ENCODE data around the gene MOG.

MOG gene

DNA sequence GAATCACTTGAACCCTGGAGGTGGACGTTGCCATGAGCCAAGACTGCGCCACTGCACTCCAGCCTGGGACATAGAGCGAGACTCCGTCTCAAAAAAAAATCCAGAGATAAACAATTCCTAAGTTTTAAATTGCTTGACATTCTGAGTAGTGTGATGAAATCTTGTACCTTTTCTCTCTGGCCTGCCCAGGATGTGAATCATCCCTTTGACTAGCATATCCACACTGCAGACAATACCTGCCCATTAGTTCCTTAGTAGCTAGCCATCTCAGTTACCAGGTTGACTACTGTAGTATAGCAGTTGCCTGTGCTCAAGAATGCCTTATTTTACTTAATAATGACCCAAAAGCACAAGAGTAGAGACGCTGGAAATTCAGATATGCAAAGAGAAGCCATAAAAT is 21.2 kb downstream of the MOG start:
- DNase-seq: no peak

DNA sequence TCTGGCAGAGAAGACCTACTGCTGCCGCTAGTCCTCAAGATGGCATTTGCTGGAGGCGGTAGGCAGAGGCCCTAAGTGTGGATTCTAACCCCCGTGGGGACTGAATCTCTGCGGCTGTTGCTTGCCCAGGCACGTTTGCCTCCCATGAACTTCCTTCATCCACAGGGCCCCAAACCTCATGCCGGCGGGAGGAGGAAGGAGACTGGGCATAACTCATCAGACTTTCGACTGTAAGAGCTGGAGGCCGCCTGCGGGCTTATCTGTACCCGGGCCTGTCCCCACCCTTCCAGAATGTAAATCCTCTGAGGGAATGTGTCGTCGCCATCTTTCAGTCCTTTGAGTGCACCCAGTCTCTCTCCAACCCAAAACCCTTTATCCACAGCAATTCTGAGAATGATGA is 23.1 kb downstream of the MOG start:
- no peak for DNase-seq

DNA sequence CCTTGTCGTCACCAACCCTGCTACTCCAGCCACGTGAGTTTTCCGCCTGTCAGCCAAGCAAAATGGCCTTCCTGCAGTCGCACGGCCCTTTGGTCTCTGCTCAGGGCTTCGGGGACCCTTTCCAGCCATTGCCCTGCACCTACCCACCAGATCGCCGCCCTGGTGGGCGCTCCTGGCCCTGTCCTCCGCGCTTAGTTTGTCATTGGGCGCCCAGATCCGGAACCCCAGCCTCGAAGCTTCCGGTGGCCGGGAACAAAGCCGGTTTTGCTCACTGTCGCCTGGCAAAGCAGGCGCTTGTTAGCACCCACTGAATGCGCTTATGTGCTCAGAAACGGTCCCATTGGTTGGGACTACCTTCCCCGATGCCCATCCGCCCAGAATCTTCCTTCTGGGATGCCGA is 23.5 kb downstream of the MOG start:
- DNase-seq: no peak

DNA sequence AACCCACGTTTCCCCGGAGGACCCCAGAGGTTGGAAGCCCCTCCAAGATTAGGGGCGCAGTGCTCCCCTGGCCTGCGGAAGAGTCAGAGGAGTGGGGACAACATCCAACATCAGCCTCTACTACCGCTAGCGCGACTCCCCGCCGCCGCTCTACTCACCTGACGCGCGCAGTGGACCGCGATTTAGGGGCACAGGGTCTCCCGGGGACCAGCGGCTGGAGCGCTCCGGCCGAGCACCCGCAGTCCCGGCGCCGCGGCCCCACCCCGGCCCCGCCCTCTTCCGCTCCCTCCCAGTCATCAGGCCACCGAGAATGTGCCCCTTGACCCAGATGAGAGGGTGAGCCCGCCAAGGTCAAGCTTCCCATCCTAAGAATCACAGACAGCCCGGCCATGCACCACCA is 24.0 kb downstream of the MOG start, which contains the start of gene ZFP57:
ZFP57 (minus strand) TSS at position 249 of the 400 bp plus-strand sequence. CDS start 4,149 bp downstream, outside the sequence.
- DNase-seq: no peak

DNA sequence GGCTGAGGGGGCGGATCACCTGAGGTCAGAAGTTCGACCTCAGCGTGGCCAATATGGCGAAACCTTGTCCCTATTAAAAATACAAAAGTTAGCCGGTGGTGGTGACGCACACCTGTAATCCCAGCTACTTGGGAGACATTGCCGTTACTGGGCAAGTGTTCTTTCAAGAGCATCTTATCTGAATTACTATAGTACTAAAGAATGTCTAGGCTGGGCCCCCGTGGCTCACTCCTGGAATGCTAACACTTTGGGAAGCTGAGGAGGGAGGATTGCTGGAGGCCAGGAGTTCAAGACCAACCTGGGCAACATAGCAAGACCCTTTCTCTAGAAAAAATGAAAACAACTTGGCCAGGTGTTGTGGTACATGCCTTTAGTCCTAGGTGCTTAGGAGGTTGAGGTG is 24.9 kb downstream of the MOG start:
- DNase-seq: no peak

DNA sequence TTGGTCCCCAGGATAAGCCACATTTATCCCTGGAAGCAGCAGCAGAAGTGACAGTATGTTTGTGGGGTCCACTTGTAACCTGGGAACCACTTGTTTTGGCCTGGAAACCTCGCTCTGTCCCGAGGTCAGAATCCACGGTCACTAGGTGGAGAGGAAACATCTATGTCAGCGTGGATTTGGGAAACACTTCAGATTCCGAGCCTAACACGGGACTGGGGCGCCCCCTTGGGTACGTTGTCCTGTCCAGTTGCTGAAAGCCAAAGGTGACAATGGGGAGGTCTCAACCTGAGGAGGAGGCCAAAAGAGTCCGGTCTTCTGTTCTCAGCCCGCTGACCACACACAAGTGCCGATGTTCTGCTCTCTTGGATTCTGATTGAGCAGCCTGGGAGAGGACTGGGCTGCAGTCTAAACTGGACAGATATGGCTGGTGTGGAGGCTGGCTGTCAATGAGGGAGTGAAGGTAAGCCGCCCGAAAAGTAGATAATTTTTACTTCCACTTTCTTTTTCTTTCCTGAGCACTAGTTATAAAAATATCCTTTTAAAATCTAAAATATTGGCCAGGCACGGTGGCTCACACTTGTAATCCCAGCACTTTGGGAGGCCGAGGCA is 28.9 kb downstream of the MOG start:
- no peak for DNase-seq

DNA sequence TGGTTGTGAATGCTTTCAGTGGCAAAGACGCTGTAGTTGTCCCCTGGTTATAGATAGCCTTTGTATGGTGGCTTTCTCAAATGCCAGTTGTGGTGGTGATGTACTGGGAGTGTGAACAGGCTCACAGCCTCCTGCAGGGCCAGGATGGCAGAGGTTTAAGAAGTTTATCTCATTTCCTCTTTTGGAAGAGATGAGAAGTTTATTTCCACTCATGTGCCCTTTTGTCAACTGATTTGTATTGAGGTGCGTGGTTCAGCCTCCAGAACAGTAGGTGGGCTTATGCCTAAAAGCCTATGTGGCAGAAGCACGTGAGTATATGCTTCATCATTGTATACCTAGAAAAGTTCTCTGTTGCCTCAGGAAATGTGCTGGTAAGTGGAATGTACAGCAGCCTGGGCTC is 37.7 kb downstream of the MOG start:
- DNase-seq: no peak

DNA sequence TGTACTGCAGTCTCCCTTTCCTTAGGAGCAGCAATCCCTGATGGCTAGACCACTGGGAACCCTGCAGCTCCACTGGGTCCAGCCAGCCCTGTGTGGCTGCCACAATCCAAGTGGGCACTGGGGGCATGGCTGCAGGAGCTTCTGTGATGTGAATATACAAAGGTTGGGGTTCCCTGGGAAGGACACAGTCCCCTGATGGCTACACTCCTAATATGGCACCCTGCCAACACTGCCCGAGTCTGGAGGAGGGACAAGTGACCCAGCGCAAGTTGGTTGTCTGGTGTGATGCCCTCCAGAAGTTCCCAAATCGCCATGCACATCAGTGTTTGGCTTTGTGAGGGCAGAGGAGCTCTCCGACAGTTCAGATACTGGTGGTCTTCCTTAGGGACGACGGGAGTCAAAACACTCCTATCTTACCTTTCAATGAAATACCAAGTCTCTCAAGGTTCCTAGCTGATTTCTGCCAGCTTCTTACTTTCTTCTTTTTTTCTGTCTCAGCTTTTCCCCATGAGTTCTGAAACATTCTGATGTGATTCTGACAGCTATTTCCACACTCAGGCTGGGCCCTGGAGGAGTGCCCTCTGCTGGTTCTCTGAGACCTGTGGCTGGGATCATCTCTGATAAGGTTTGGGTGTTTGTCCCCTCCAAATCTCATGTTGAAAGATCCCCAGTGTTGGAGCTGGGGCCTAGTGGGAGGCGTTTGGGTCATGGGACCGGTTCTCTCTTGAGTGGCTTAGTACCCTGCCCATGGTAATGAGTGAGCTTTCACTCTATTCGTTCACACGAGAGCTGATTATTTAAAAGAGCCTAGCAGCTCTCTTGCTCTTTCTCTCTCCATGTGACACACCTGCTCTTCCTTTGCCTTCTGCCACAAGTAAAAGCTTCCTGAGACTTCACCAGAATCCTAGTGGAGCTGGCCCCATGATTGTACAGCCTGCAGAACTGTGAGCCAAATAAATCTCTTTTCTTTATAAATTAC is 39.5 kb downstream of the MOG start:
- DNase-seq: peak; percentile 25

DNA sequence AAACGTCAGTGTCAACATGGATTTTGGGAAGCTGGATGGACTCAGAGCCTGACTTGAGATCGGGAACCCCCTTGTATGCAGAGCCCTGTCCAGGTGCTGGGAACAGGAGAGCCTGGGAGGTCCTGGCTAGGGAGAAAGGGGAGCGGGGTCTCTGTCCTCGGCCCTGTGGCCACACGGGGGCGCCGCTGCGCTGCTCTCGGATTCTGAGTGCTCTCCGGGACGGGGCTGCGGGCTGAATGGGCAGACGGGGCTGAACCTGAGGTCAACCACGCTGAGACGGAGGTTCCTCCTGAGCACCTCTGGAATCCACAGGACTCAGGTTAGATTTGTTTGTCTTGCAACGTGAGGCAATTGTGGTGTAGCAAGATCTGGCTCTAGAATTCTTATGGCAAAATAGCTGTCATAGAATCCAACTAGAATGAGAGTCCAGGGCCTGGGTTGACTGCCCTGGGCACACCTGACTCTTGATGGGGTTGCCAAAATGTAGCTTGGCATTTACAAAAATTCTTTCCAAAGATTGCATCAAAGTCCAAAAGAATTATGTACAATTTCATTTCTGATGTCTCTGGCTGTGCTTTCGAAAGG is 45.7 kb downstream of the MOG start:
- peak; percentile 86 for DNase-seq

DNA sequence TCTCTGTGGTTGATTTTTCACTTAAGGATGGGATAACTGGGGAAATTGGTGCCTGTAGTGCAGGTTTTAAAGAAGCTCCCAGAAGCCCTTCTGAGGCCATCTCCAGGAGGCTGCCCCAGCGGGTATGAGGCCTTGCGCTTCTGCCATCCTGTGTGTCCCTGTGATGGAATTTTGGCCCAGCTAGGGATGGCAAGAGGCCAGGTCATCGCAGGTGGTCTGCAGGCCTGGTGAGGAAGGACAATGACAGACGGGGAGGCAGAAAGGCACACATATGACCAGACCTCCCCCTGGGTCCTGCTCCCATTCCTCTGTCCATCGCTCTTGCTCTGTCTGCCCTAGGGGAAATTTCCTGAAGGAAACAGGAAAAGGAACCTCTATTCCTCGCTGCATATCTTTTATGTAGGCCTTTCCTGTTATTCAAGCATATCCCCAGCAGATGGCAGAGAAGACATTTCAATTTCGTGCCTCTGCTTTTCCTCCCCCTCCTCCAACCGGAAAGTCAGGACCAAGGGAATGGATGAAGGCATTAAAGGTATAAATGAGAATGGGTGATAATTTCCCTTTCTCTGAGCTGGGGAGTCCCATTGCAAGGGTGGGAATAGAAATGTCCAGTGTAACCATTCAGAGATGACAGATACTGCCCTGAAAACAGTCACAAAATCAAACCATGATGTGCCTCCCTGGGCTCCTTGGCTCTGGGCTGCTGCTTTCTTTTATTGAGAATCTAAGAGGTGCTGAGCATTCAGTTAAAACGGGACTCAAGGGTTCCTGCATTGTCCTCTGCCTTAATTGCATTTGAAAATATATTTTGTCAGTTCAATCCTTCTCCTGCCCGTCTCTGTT is 48.7 kb downstream of the MOG start:
- DNase-seq: no peak

DNA sequence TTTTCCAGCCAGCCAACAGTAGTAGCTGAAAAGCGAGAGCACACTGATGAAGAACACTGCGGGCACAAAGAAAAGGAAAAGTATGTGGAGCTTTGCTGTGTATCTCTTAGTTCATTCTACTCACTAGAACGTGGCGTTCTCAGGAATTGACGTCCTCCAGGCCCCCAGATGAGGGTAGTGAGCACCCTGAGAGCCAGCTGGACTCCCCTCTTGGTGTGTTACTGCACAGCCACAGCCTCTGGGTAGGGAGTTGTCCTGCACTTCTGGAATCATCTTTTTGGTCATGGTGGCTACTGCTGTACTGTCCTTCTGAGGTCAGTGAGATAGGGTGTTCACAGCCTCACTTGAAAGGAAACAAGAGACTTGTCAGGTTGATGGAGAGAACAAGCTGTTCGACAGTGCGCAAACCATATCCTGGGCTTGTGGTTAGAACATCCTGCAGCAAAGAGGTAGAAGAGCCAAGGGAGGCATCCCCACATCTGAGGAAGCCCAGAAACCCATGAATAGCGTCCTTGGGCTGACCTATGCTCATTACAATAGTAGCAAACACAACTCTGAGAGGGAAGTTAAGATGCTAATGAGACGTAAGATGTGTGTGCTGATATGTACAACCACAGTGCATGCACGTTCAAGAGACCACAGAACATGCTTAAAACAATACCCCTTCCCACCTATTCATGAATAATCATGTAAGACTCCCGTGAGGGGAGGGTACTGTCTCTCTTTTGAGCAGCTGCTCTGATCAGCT is 51.7 kb downstream of the MOG start:
- peak; percentile 59 for DNase-seq

DNA sequence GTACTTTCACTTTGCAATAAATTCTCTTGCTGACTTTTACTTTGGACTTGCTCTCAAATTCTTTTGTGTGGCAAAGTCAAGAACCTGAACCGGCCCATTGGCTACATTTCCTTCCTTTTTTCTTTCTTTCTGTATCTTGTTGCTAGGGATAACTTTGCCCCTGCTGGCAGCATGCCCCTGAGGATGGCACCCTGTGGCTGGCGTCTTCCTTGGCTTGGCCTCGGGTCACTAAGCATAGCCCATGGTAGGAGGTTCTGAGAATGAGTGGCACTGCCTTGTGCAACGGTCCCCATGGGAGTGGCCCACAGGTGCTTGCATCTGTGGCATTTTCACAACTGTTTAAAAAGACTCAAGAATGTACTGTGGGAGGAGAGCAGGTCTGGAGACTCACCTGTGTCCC is 52.3 kb downstream of the MOG start:
- DNase-seq: no peak

DNA sequence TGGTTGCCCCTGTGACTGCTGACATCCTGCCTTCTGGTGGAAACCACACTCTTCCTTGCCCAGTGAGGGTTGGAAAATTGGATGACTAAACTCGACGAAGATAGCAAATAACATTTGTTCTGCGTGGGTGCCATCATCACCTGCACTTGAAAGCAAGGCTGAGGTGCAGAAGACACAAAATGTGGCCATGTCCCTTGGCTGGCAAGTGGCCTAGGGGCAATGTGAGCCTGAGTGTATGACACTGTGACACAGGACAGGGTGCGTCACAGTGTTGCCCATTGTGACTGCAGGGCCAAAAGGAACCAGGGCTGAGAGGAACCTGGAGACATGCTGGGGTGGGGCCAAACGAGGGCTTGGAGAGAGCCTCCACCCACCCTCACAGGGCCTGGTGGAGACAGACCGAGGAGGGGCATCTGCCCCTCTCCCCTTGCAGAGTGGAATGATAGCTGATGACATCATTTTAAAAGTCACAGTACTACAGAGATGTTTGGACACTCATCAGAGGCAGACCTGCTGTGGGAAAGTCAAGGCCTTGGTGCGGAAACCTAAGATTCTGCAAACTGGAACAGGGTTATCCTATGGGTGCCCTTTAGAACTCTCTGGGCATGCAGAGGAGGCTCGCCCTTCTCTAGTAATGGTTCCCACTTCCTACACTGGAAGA is 53.5 kb downstream of the MOG start:
- DNase-seq: no peak

DNA sequence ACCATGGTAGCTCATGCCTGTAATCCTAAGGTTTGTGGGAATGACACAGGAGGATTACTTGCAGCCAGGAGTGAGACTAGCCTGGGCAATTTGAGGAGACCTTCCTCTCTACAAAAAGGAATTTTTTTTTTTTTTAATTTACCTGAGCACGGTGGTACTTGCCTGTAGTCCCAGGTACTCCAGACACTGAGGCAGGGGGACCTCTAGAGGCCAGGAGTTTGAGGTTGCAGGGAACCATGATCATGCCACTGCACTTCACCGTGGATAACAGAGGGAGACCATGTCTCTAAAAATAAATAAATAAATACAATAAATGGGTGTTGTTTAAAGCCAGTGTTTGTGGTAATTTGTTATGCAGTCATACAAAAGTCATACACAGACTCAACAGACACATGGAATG is 64.0 kb downstream of the MOG start:
- DNase-seq: no peak

Data from stimulated activated CD4-positive, alpha-beta T cell treated with anti-CD3 and anti-CD28 coated beads, Interleukin-15, amount 100 ng/mL, for 24 hours (primary cell).